ENCODE results near the gene PPP1R3C. TPM values are rescaled to one million over a fixed set of nuclear protein-coding genes. Genes with fewer than 3 reads are reported as not detected.

Gene PPP1R3C
- total and polyA plus RNA-seq, 9 donors: 2.9 to 42.3 (median 16.7) TPM

GRCh38 chr10:91602868-91603568, 29.9 kb downstream of the PPP1R3C start:
- intact Hi-C loops (cut with DNase I): no loop called here
- Histone ChIP-seq H3K4me3 (no peak overlapping the region), H3K9me3 (no peaks in the 10 kb centered on the region), H3K4me1 (ENCODE audit: insufficient read depth) (peaks cover 7% of the 10 kb centered on the region), H3K27me3 (no peaks in the 10 kb centered on the region), H3K27ac (no peak overlapping the region), H3K36me3 (no peaks in the 10 kb centered on the region)
- 93 to 98% (median 94%) methylated on average over 4 of the region's 4 CpGs for WGBS, 3 donors
- TF ChIP-seq EP300 (IDR thresholded peaks at IDR 0.05) (no peak), POLR2A (IDR thresholded peaks at IDR 0.05) (no peak), CTCF (IDR thresholded peaks at IDR 0.05) (no peak)
- no peak for DNase-seq

DNA sequence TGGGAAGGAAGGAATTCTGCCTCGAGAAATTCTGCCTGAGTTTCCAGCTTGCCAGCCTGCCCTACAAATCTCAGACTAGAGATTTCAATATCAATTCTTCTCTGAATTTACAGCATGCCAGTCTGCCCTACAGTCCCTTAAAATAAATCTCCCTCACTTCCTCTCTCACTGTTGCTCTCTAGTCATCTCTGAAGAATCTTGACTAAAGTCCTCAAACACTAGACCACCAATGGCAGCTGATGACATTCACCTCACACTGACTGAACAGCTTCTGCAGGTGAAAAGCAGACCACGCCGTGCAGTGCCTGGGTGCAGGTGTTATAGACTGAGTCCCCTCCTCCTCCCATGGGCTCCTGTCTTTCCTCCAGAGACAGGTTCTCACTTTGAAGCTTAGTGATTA, 30.4 kb downstream of the PPP1R3C start:
- no peak for TF ChIP-seq CTCF (IDR thresholded peaks at IDR 0.05)
- no peak for TF ChIP-seq EP300 (IDR thresholded peaks at IDR 0.05)
- no peak for TF ChIP-seq POLR2A (IDR thresholded peaks at IDR 0.05)
- Histone ChIP-seq H3K4me3 (no peak overlapping the region), H3K27ac (no peak overlapping the region), H3K36me3 (no peaks in the 10 kb centered on the region), H3K4me1 (ENCODE audit: insufficient read depth) (peaks cover 6% of the 10 kb centered on the region), H3K27me3 (no peaks in the 10 kb centered on the region), H3K9me3 (no peaks in the 10 kb centered on the region)
- intact Hi-C loops (cut with DNase I): no loop called here
- 94 to 97% (median 95%) methylated on average over 3 of the region's 3 CpGs for WGBS, 3 donors
- DNase-seq: no peak

- Histone ChIP-seq H3K27me3 (no peaks in the 10 kb centered on the region), H3K36me3 (no peaks in the 10 kb centered on the region), H3K9me3 (no peaks in the 10 kb centered on the region), H3K27ac (no peak overlapping the region), H3K4me1 (ENCODE audit: insufficient read depth) (peaks cover 11% of the 10 kb centered on the region), H3K4me3 (no peak overlapping the region)
- 85 to 89% (median 88%) methylated on average over 4 of the region's 4 CpGs for WGBS, 3 donors
- no peak for DNase-seq
- intact Hi-C loops (cut with DNase I): no loop called here
- TF ChIP-seq CTCF (IDR thresholded peaks at IDR 0.05) (no peak), EP300 (IDR thresholded peaks at IDR 0.05) (no peak), POLR2A (IDR thresholded peaks at IDR 0.05) (no peak)
Observed at GRCh38 chr10:91601212-91601611, 31.7 kb downstream of the PPP1R3C start.

DNA sequence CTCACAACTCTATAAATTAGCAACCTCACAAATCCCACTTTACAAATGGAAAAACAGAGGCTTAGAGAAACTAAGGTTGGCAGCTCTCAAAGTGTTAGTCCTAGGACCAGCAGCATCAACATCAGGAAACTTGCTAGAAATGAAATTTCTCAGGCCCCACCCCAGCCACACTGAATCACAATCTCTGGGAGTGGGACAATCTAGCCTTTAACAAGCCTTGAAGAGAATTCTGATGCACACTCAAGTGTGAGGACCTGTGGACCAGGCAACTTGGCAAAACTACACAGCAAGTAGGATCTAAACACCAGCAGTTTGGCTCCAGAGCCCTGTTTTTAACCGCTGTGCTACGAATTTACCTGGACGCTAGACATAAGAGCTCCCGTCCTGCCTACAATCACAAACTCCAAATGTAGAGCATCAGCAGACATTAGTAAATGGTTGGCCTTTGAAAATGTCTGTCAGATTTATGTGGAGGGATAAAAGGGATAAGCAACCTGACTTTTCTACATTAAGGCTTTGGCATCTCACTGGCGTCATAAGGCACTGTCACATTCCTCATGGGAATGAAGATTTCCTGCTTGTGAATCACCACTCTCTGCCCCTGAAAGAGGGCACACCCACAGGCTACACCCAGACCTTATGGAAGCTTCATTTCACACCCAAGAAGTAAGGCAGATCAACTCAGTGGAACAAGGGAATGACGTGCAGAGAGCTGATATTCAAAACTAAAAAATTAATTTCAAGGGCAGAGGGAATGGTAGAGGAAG, 34.5 kb downstream of the PPP1R3C start:
- H3K4me3 ChIP-seq: no peak overlapping the region
- H3K9me3 ChIP-seq: no peaks in the 10 kb centered on the region
- no peak for DNase-seq
- TF ChIP-seq EP300 (IDR thresholded peaks at IDR 0.05): no peak
- no peak for TF ChIP-seq CTCF (IDR thresholded peaks at IDR 0.05)
- H3K27me3 ChIP-seq: no peaks in the 10 kb centered on the region
- H3K36me3 ChIP-seq: no peaks in the 10 kb centered on the region
- peaks cover 11% of the 10 kb centered on the region for H3K4me1 ChIP-seq (ENCODE audit: insufficient read depth)
- H3K27ac ChIP-seq: no peak overlapping the region
- WGBS, 3 donors: 82 to 89% (median 84%) methylated on average over 6 of the region's 6 CpGs
- intact Hi-C loops (cut with DNase I): no loop called here
